ENCODE measurements around the gene GLTP. TPM values are rescaled to one million over a fixed set of nuclear protein-coding genes. Genes with fewer than 3 reads are reported as not detected.
A peak's percentile ranks its signal among the peaks of the same experiment; 100 is the strongest.

The GLTP gene
- total RNA-seq, 4 donors from 2014 or later, result 8.7 to 53.9 (median 24.6) TPM

GRCh38 chr12:109808876-109809646 lies 71.3 kb downstream of the GLTP start:
- TF ChIP-seq CTCF (IDR thresholded peaks at IDR 0.05) (no peak), POLR2A (IDR thresholded peaks at IDR 0.05) (no peak)
- H3K4me3 ChIP-seq, result no peak overlapping the region
- no peaks in the 10 kb centered on the region for H3K9me3 ChIP-seq
- H3K27ac ChIP-seq, result no peak overlapping the region
- no peaks in the 10 kb centered on the region for H3K36me3 ChIP-seq
- H3K27me3 ChIP-seq, result no peaks in the 10 kb centered on the region
- no peaks in the 10 kb centered on the region for H3K4me1 ChIP-seq
- intact Hi-C loops (cut with DNase I; ENCODE audit: low total_unique reads), result loop anchor here (10.0 kb wide), 1 partner anchor 76 kb away; the partner anchor contains the start of gene GLTP
- no peak for DNase-seq

GRCh38 chr12:109807954-109808643 lies 72.2 kb downstream of the GLTP start:
- no peak for DNase-seq
- Histone ChIP-seq H3K36me3 (no peaks in the 10 kb centered on the region), H3K27ac (no peak overlapping the region), H3K9me3 (no peaks in the 10 kb centered on the region), H3K4me3 (no peak overlapping the region), H3K4me1 (no peaks in the 10 kb centered on the region), H3K27me3 (no peaks in the 10 kb centered on the region)
- intact Hi-C loops (cut with DNase I; ENCODE audit: low total_unique reads), result loop anchor here (10.0 kb wide), 1 partner anchor 77 kb away; the partner anchor contains the start of gene GLTP
- TF ChIP-seq POLR2A (IDR thresholded peaks at IDR 0.05) (no peak), CTCF (IDR thresholded peaks at IDR 0.05) (no peak)

- H3K36me3 ChIP-seq, result no peaks in the 10 kb centered on the region
- H3K27me3 ChIP-seq, result no peaks in the 10 kb centered on the region
- H3K4me3 ChIP-seq, result no peak overlapping the region
- intact Hi-C loops (cut with DNase I; ENCODE audit: low total_unique reads), result loop anchor here (10.0 kb wide), 1 partner anchor 80 kb away; the partner anchor contains the start of gene GLTP
- no peaks in the 10 kb centered on the region for H3K4me1 ChIP-seq
- H3K9me3 ChIP-seq, result no peaks in the 10 kb centered on the region
- DNase-seq, result peak; percentile 45 to 57
- H3K27ac ChIP-seq, result no peak overlapping the region
- TF ChIP-seq CTCF (IDR thresholded peaks at IDR 0.05) (peak; percentile 81 to 92 (median 86)), POLR2A (IDR thresholded peaks at IDR 0.05) (no peak)
Observed at GRCh38 chr12:109804820-109805761, 75.2 kb downstream of the GLTP start.

GRCh38 chr12:109803678-109804077 lies 76.7 kb downstream of the GLTP start:
- TF ChIP-seq CTCF (IDR thresholded peaks at IDR 0.05), result no peak
- TF ChIP-seq POLR2A (IDR thresholded peaks at IDR 0.05), result no peak
- no peaks in the 10 kb centered on the region for H3K9me3 ChIP-seq
- no peak overlapping the region for H3K4me3 ChIP-seq
- H3K27me3 ChIP-seq, result no peaks in the 10 kb centered on the region
- no peak overlapping the region for H3K27ac ChIP-seq
- no peaks in the 10 kb centered on the region for H3K36me3 ChIP-seq
- no peak for DNase-seq
- intact Hi-C loops (cut with DNase I; ENCODE audit: low total_unique reads), result loop anchor here (10.0 kb wide), 1 partner anchor 81 kb away; the partner anchor contains the start of gene GLTP
- H3K4me1 ChIP-seq, result no peaks in the 10 kb centered on the region
